GM19467 (cell line): ENCODE measurements around the gene RRM2.
"Not testable (repeated sequence)": the region's sequence is repeated elsewhere in the genome, so short reads cannot be mapped to it uniquely, and the experiment has no call there.

Source experiments
- ATAC-seq: cut with Tn5 transposase; IDR thresholded peaks from one replicate; pipeline ENCODE4 v1.9.1; 2021; ENCODE audit warnings: mild to moderate bottlenecking, moderate library complexity; ENCODE audit not compliant: unreplicated experiment

RRM2 gene

GRCh38 chr2:10089565-10090190 is 32.9 kb upstream of the RRM2 start:
- peak; percentile 38 for ATAC-seq

- no peak for ATAC-seq
Measured at GRCh38 chr2:10091182-10091888, 31.2 kb upstream of the RRM2 start.

- ATAC-seq: not testable (repeated sequence)
Measured at GRCh38 chr2:10091889-10092244, 30.7 kb upstream of the RRM2 start.

GRCh38 chr2:10094271-10094814 is 28.2 kb upstream of the RRM2 start:
- ATAC-seq: no peak

GRCh38 chr2:10095175-10095574 is 27.4 kb upstream of the RRM2 start:
- ATAC-seq: no peak

- ATAC-seq: no peak
Measured at GRCh38 chr2:10096641-10097040, 25.9 kb upstream of the RRM2 start.

GRCh38 chr2:10097352-10098148 is 25.0 kb upstream of the RRM2 start:
- no peak for ATAC-seq

- no peak for ATAC-seq
Measured at GRCh38 chr2:10101491-10101890, 21.0 kb upstream of the RRM2 start.

- no peak for ATAC-seq
Measured at GRCh38 chr2:10103179-10103578, 19.4 kb upstream of the RRM2 start.

- ATAC-seq: not testable (repeated sequence)
Measured at GRCh38 chr2:10104906-10105305, 17.6 kb upstream of the RRM2 start.

GRCh38 chr2:10109311-10109710 is 13.2 kb upstream of the RRM2 start:
- no peak for ATAC-seq

GRCh38 chr2:10119027-10119325 is 3.6 kb upstream of the RRM2 start:
- ATAC-seq: no peak

GRCh38 chr2:10119601-10120157 is 2.9 kb upstream of the RRM2 start:
- ATAC-seq: no peak

GRCh38 chr2:10120158-10120876 is 2.2 kb upstream of the RRM2 start:
- peak; percentile 39 for ATAC-seq

- no peak for ATAC-seq
Measured at GRCh38 chr2:10120877-10121574, 1.5 kb upstream of the RRM2 start.

- ATAC-seq: no peak
Measured at GRCh38 chr2:10123281-10123680, 742 bp downstream of the RRM2 start.

- ATAC-seq: no peak
Measured at GRCh38 chr2:10124538-10125045, 2.1 kb downstream of the RRM2 start.

- no peak for ATAC-seq
Measured at GRCh38 chr2:10125842-10126631, 3.5 kb downstream of the RRM2 start.

GRCh38 chr2:10126632-10127026 is 4.1 kb downstream of the RRM2 start:
- no peak for ATAC-seq
